ENCODE measurements around the gene LEPR. TPM values are rescaled to one million over a fixed set of nuclear protein-coding genes. Genes with fewer than 3 reads are reported as not detected.
A peak's percentile ranks its signal among the peaks of the same experiment; 100 is the strongest.

Gene LEPR
- total RNA-seq, 2 experiments from 2014 or later, result 2.2 to 3.7 TPM

GRCh38 chr1:65393928-65394327, 26.5 kb upstream of the LEPR start:
- peaks cover 88% of the 10 kb centered on the region for H3K4me1 Mint-ChIP-seq
- DNase-seq (no peak), ATAC-seq (no peak)
- peak overlapping the region; percentile 40 for H3K4me3 Mint-ChIP-seq
- H3K27me3 Mint-ChIP-seq, result no peaks in the 10 kb centered on the region
- CTCF ChIA-PET, result interaction anchor here (0.8 to 3.3 kb wide), 10 partner anchors 10 to 294 kb away, joined by 3 to 19 read pairs (median 4); partner anchors contain the start of genes LEPR and LEPROT
- peak overlapping the region; percentile 92 for H3K27ac Mint-ChIP-seq
- peaks cover 38% of the 10 kb centered on the region for H3K36me3 Mint-ChIP-seq
- H3K9me3 Mint-ChIP-seq (ENCODE audit: low read depth), result no peaks in the 10 kb centered on the region

- no peak for DNase-seq
- no peaks in the 10 kb centered on the region for H3K27me3 Mint-ChIP-seq
- CTCF ChIA-PET, result no interaction called here
- H3K9me3 Mint-ChIP-seq (ENCODE audit: low read depth), result no peaks in the 10 kb centered on the region
- peak; percentile 21 for ATAC-seq
- peaks cover 37% of the 10 kb centered on the region for H3K36me3 Mint-ChIP-seq
- peak overlapping the region; percentile 4 for H3K4me3 Mint-ChIP-seq
- H3K4me1 Mint-ChIP-seq, result peaks cover 73% of the 10 kb centered on the region
- H3K27ac Mint-ChIP-seq, result peak overlapping the region; percentile 80
Observed at GRCh38 chr1:65395887-65396612, 24.4 kb upstream of the LEPR start.

- Mint-ChIP-seq H3K27me3 (no peaks in the 10 kb centered on the region), H3K36me3 (peaks cover 25% of the 10 kb centered on the region), H3K4me3 (no peak overlapping the region), H3K9me3 (ENCODE audit: low read depth) (no peaks in the 10 kb centered on the region), H3K4me1 (peaks cover 55% of the 10 kb centered on the region), H3K27ac (no peak overlapping the region)
- no peak for ATAC-seq
- CTCF ChIA-PET, result no interaction called here
- DNase-seq, result no peak
Observed at GRCh38 chr1:65398083-65398482, 22.4 kb upstream of the LEPR start.

GRCh38 chr1:65399003-65399402, 21.5 kb upstream of the LEPR start:
- Mint-ChIP-seq H3K4me3 (no peak overlapping the region), H3K4me1 (peaks cover 47% of the 10 kb centered on the region), H3K27ac (no peak overlapping the region), H3K27me3 (no peaks in the 10 kb centered on the region), H3K36me3 (peaks cover 25% of the 10 kb centered on the region), H3K9me3 (ENCODE audit: low read depth) (no peaks in the 10 kb centered on the region)
- CTCF ChIA-PET, result interaction anchor here (0.9 kb wide), 1 partner anchor 16 kb away, joined by 3 read pairs; no protein-coding TSS in a partner anchor
- no peak for DNase-seq
- no peak for ATAC-seq

GRCh38 chr1:65401612-65402011, 18.9 kb upstream of the LEPR start:
- CTCF ChIA-PET, result no interaction called here
- H3K27ac Mint-ChIP-seq, result no peak overlapping the region
- peaks cover 30% of the 10 kb centered on the region for H3K36me3 Mint-ChIP-seq
- H3K27me3 Mint-ChIP-seq, result no peaks in the 10 kb centered on the region
- no peak for DNase-seq
- no peaks in the 10 kb centered on the region for H3K9me3 Mint-ChIP-seq (ENCODE audit: low read depth)
- no peak for ATAC-seq
- peaks cover 21% of the 10 kb centered on the region for H3K4me1 Mint-ChIP-seq
- no peak overlapping the region for H3K4me3 Mint-ChIP-seq

GRCh38 chr1:65404941-65405340, 15.5 kb upstream of the LEPR start:
- CTCF ChIA-PET, result interaction anchor here (2.4 kb wide), 1 partner anchor 14 kb away, joined by 7 read pairs; the partner anchor contains the start of genes LEPR and LEPROT
- Mint-ChIP-seq H3K27ac (no peak overlapping the region), H3K36me3 (peaks cover 26% of the 10 kb centered on the region), H3K4me1 (no peaks in the 10 kb centered on the region), H3K9me3 (ENCODE audit: low read depth) (no peaks in the 10 kb centered on the region), H3K4me3 (no peak overlapping the region), H3K27me3 (no peaks in the 10 kb centered on the region)
- ATAC-seq (no peak), DNase-seq (no peak)

- Mint-ChIP-seq H3K9me3 (ENCODE audit: low read depth) (no peaks in the 10 kb centered on the region), H3K36me3 (peaks cover 25% of the 10 kb centered on the region), H3K4me1 (no peaks in the 10 kb centered on the region), H3K4me3 (no peak overlapping the region), H3K27ac (no peak overlapping the region), H3K27me3 (no peaks in the 10 kb centered on the region)
- DNase-seq, result no peak
- no peak for ATAC-seq
- CTCF ChIA-PET, result interaction anchor here (1.4 kb wide), 1 partner anchor 11 kb away, joined by 4 read pairs; no protein-coding TSS in a partner anchor
Observed at GRCh38 chr1:65407877-65408276, 12.6 kb upstream of the LEPR start.

GRCh38 chr1:65409314-65409713, 11.2 kb upstream of the LEPR start:
- CTCF ChIA-PET, result interaction anchor here (1.1 kb wide), 1 partner anchor 9 kb away, joined by 3 read pairs; no protein-coding TSS in a partner anchor
- no peak for DNase-seq

GRCh38 chr1:65409816-65410326, 10.6 kb upstream of the LEPR start:
- ATAC-seq (no peak), DNase-seq (no peak)
- no peak overlapping the region for H3K4me3 Mint-ChIP-seq
- H3K4me1 Mint-ChIP-seq, result no peaks in the 10 kb centered on the region
- H3K9me3 Mint-ChIP-seq (ENCODE audit: low read depth), result no peaks in the 10 kb centered on the region
- H3K27ac Mint-ChIP-seq, result no peak overlapping the region
- peaks cover 20% of the 10 kb centered on the region for H3K36me3 Mint-ChIP-seq
- CTCF ChIA-PET, result interaction anchor here (1.1 to 1.3 kb wide), 2 partner anchors 10 to 278 kb away, joined by 3 read pairs; no protein-coding TSS in a partner anchor
- H3K27me3 Mint-ChIP-seq, result no peaks in the 10 kb centered on the region

More at GRCh38 chr1:65409314-65409713, 11.2 kb upstream of the LEPR start:
- H3K4me3 Mint-ChIP-seq, result no peak overlapping the region
- no peaks in the 10 kb centered on the region for H3K27me3 Mint-ChIP-seq
- no peaks in the 10 kb centered on the region for H3K9me3 Mint-ChIP-seq (ENCODE audit: low read depth)
- H3K27ac Mint-ChIP-seq, result no peak overlapping the region
- H3K36me3 Mint-ChIP-seq, result peaks cover 23% of the 10 kb centered on the region
- no peak for ATAC-seq
- no peaks in the 10 kb centered on the region for H3K4me1 Mint-ChIP-seq

- ATAC-seq, result no peak
- CTCF ChIA-PET, result interaction anchor here (1.3 kb wide), 1 partner anchor 20 kb away, joined by 3 read pairs; no protein-coding TSS in a partner anchor
Observed at GRCh38 chr1:65412256-65412983, 8.0 kb upstream of the LEPR start.

GRCh38 chr1:65412984-65413375, 7.5 kb upstream of the LEPR start:
- CTCF ChIA-PET, result interaction anchor here (1.0 kb wide), 1 partner anchor 81 kb away, joined by 3 read pairs; no protein-coding TSS in a partner anchor
- no peak for ATAC-seq

More at GRCh38 chr1:65412256-65412983, 8.0 kb upstream of the LEPR start:
- H3K4me3 Mint-ChIP-seq, result no peak overlapping the region
- H3K27me3 Mint-ChIP-seq, result no peaks in the 10 kb centered on the region
- peaks cover 2% of the 10 kb centered on the region for H3K4me1 Mint-ChIP-seq
- no peak for DNase-seq
- no peak overlapping the region for H3K27ac Mint-ChIP-seq
- no peaks in the 10 kb centered on the region for H3K9me3 Mint-ChIP-seq (ENCODE audit: low read depth)
- peaks cover 10% of the 10 kb centered on the region for H3K36me3 Mint-ChIP-seq

GRCh38 chr1:65414538-65414937, 5.9 kb upstream of the LEPR start:
- Mint-ChIP-seq H3K4me3 (no peak overlapping the region), H3K27ac (no peak overlapping the region), H3K4me1 (peaks cover 11% of the 10 kb centered on the region), H3K27me3 (no peaks in the 10 kb centered on the region), H3K9me3 (ENCODE audit: low read depth) (no peaks in the 10 kb centered on the region), H3K36me3 (peaks cover 5% of the 10 kb centered on the region)
- no peak for ATAC-seq
- CTCF ChIA-PET, result interaction anchor here (0.8 kb wide), 1 partner anchor 16 kb away, joined by 3 read pairs; no protein-coding TSS in a partner anchor
- DNase-seq, result no peak

More at GRCh38 chr1:65412984-65413375, 7.5 kb upstream of the LEPR start:
- DNase-seq, result no peak
- no peak overlapping the region for H3K27ac Mint-ChIP-seq
- no peaks in the 10 kb centered on the region for H3K27me3 Mint-ChIP-seq
- no peak overlapping the region for H3K4me3 Mint-ChIP-seq
- H3K36me3 Mint-ChIP-seq, result peaks cover 10% of the 10 kb centered on the region
- peaks cover 3% of the 10 kb centered on the region for H3K4me1 Mint-ChIP-seq
- no peaks in the 10 kb centered on the region for H3K9me3 Mint-ChIP-seq (ENCODE audit: low read depth)

GRCh38 chr1:65416767-65417166, 3.7 kb upstream of the LEPR start:
- Mint-ChIP-seq H3K27ac (no peak overlapping the region), H3K4me3 (no peak overlapping the region), H3K27me3 (no peaks in the 10 kb centered on the region), H3K9me3 (ENCODE audit: low read depth) (no peaks in the 10 kb centered on the region), H3K36me3 (no peaks in the 10 kb centered on the region), H3K4me1 (peaks cover 16% of the 10 kb centered on the region)
- CTCF ChIA-PET, result interaction anchor here (1.0 kb wide), 1 partner anchor 24 kb away, joined by 3 read pairs; no protein-coding TSS in a partner anchor
- ATAC-seq, result no peak
- DNase-seq, result no peak

All from activated CD8-positive, alpha-beta memory T cell treated with anti-CD3 and anti-CD28 coated beads, Interleukin-2, amount 10 ng/mL, durations not matched to agents 7 days and 5 days (primary cell).